ENCODE results near the gene XRN2.

The XRN2 gene

GRCh38 chr20:21432911-21433310 lies 129.8 kb downstream of the XRN2 start:
- no peak for DNase-seq (ENCODE audit: low read depth)

- no peak for DNase-seq (ENCODE audit: low read depth)
Measured at GRCh38 chr20:21433329-21433890, 130.3 kb downstream of the XRN2 start.

- no peak for DNase-seq (ENCODE audit: low read depth)
Measured at GRCh38 chr20:21435576-21435975, 132.4 kb downstream of the XRN2 start.

GRCh38 chr20:21436205-21436604 lies 133.1 kb downstream of the XRN2 start:
- DNase-seq (ENCODE audit: low read depth): no peak

- DNase-seq (ENCODE audit: low read depth): no peak
Measured at GRCh38 chr20:21437248-21437647, 134.1 kb downstream of the XRN2 start.

GRCh38 chr20:21437816-21438215 lies 134.7 kb downstream of the XRN2 start:
- no peak for DNase-seq (ENCODE audit: low read depth)
